KBM-7 (cell line): Measurements from ENCODE around the gene FSTL4.

Experiments used
- DNase-seq: peaks from one replicate; pipeline ENCODE4 v3.0.0-alpha.2; 2015
- in situ Hi-C: fragments of 300-500 bp; cut with MboI; formaldehyde crosslinking; loops from 2 replicates; pipeline ENCODE4 v1.14.3; 2020; ENCODE audit warnings: low sequenced_read_pairs, low pct_unique_long_range_greater_than_20kb, mixed read lengths

Gene FSTL4

DNA sequence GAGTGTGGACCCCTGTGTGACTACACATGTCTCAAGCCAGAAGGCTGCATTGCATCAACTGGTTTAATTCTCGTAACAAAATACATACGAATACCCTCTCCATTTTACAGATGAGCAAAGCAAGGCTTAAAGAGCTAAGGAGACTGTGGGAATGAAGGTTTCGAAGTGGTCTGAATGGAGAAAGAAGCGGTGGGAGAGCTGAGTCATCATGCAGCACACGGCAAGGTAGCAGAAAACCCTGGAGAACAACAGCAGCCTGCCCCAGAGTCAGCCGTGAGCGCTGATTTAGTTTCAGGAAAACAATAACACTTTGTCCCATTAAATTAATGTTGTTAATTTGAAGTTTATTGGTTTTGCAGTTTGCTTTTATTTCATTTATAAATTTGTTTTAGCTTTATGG is 336.7 kb downstream of the FSTL4 start:
- in situ Hi-C loops = loop anchor here (25.0 kb wide), 1 partner anchor 163 kb away; no protein-coding TSS in a partner anchor
- no peak for DNase-seq

DNA sequence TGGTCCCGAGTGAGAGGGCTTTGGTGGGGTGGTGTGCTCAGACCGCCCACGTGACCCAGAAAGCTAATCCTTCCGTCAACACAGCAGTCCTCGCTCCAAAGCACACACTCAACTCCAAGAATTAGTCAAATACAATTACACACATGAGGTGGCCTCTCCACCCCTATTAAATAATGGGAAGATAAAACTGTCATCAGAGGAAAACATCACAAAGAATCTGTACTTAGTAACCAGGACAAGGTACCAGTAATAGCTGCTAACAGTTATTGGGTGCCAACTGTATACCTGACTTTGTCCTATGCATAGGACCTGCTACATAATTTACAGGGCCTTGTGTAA is 337.8 kb downstream of the FSTL4 start:
- no peak for DNase-seq
- in situ Hi-C loops = no loop called here

DNA sequence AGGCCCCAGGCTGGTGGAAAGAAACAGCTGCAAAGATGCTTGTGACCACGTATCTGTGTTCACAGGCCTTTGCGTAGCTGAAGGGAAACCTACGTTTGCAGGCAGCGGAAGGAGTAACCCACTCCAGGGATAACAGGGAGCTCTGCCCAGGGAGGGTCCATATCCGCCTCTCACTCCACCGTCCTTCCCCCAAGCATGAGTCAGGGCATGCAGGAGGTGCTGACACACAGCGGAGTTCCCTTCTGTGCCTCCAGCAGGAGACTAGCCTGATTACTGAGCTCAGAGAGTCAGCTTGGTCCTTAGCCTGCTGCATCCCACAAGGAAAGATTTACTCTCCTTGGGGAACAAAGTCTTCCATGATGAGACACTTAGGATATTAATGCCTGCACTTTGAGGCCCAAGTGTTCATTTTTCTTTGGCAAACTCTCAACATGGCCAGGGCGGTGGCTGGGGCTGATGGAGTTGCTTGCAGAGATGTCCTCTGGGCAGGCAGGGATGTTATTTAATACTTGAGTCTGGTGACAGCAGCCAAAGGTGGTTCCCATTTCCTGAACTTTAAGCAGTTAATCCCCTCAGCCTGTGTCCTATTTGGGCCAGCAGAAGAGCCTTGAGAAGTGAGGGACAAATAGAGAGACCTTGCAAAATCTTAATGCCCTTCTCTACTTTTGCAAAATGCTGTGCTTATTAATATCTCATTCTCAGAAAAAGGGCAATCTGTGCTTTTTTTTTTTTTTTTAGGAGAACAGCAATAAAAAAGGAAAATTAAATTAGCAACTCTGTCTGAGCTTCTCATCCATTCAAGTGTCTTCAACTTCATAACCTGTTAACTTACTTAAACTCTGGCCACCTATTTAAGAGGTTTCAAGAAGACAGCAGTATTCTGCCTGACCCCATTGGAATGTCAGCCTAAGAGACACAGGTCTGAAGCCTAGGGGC is 338.4 kb downstream of the FSTL4 start:
- no peak for DNase-seq
- in situ Hi-C loops = no loop called here

DNA sequence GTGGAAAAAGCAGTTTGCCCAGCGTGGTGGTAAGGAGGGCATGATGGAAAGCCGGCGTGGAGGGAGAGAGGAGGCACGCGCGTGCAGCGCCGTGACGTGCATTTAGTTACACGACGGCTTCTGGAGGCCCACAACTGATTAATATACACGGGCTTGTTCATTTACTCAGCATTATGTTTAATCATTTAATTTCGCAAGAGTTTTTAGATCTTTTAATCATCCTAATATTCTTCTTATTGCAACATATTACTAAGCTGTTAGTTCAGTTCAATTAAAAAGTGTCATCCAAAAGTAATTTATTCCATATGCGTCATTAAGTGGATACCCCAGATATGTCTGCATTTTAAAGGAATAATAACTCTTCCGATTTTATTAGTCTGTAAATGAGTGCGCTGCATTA is 340.0 kb downstream of the FSTL4 start:
- no peak for DNase-seq
- in situ Hi-C loops = no loop called here

DNA sequence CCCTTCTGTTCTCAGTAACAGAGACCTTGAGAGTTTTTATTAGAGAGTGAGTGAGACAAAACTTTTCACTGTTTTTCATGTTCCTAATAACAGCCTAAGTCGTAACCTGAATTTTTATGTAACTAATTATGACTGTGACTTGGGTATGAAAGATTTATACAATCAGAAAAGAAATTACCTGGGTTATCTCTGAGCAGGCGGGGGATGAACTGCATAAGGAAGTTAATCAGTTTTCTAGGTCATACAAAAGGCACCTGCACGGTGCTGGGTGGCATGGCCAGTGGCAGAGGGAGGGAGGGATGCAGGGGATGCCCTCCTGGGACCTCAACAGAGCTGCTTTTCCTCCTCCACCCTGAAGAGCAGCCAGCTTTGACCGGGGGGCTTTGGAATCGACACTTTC is 340.7 kb downstream of the FSTL4 start:
- in situ Hi-C loops = no loop called here
- DNase-seq = no peak

DNA sequence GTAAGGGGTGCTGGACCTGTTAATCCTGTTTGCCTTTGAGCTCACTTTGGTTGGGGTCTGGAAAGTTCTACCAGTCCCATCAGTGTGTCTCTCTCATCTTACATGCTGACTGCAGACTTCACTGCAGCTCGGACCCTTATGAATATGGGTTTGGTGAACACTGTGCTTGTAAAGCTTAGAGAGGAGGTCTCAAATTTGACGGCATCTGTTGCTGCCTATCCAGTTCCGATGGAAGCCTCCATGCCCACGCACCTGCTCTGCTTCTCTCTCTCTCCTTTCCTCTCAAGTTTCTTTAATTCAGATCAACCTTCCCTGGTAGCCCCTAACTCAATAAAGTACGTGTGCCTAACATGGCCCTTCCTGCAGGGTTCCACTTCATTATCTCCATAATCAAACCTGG is 342.6 kb downstream of the FSTL4 start:
- in situ Hi-C loops = no loop called here
- no peak for DNase-seq

DNA sequence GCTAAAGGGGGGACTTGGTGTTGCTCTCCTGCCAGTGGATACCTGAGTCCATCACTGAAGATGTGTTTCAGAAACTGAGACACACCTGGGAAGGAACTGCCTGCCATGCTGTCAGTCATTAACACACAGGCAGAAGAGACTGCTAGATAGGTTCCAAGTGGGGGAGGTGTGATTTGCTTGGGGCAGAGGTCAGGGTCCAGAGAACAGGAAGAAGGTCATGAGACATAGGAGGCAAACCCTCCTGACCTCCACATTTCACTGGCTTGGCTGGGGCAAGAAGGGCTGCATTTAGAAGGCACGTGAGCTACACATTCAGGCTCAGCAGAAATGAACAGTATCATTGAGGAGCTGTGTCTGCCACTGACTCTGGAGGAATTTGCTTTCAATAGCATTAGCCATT is 344.7 kb downstream of the FSTL4 start:
- no peak for DNase-seq
- in situ Hi-C loops = no loop called here

DNA sequence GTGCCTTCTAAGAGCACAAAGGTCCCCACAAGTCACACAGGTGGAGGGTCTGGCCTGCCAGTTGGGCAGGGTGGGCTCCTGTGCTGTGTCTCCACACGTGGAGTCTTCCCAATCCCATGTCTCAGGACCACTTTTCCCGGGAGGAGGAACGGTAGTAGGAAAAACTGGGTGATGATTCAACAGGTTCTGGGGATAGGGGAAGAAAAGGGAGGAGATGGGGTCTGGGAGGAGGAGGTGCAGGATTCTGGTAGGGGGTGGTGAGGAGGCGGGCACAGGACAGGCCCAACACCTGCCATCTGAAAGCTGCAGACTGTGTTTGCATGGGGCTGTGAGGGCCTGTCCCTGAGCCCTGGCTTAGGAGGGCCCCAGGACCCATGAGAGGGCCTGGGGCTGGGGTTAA is 345.4 kb downstream of the FSTL4 start:
- in situ Hi-C loops = no loop called here
- DNase-seq = no peak

DNA sequence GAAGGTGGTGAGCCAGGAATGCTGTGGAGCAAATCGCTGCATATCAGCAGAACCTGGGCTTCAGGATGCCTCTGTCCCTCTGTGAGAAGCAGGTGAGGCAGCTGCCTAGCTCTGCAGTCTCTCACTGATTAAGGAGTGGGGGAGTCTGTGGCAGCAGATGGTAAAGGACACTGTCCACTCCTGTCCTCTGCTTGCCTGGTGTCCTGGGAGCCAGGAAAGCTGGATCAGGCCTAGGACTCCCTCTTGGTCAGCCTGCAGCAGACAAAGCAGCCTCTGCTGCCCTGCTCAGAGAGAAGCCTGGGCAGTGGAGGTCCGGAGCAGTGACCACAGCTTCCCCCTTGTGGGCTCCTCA is 345.8 kb downstream of the FSTL4 start:
- no peak for DNase-seq
- in situ Hi-C loops = no loop called here

DNA sequence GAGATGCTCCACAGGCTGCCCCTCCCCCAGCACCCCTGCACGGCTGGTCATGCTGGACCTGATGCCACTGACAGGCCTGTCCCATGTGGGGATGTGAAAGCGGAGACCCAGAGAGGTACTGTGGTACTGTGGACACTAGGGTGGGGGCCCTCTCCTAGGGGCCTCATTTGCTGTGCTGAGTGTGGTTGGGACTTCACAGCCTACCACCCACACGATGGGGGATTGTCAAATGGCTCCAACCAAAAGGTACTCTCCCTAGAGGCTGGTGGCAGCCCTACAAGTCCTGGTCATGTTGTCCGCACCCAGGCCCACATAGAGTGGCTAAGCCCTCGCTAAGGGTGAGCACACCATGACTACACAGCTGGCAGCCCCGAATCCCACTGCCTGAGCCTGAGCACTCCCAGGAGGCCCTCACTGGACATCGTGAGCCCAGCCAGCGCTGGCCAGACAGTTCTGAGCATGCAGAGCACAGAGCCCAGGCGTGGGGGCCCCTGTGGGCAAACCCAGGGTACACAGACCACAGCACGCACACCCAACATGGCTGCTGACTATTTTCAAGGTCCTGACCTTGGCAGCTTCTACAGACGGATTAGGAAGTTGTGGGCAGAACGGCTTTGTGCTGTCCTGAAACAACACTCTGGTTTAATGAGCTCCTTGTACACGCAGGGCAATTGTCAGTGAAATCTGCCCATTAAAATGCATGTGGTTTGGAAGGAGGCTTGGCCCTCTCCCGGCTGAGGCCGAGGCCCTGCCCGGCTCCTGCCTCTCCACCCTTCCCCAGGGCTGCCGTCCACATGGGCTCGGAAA is 346.4 kb downstream of the FSTL4 start:
- in situ Hi-C loops = no loop called here
- DNase-seq = no peak

DNA sequence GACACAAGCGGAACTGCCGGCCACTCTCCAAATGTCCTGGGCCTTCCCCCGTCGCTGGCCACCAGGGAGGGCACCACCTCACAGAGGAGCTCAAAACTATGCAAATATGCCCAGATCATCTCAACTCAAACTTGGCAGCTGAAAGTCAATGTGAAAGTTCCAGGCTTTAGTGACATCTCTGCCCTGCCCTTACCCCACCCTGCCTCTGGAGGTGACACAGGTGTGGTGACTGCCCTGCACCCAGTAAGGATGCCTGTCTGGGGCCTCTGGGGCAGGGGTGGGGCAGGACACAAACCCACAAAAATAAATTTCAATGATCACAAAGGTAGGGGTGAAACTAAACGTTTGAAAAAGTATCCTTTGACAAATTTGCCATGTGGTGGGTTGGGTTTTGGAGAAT is 347.1 kb downstream of the FSTL4 start:
- in situ Hi-C loops = no loop called here
- no peak for DNase-seq

DNA sequence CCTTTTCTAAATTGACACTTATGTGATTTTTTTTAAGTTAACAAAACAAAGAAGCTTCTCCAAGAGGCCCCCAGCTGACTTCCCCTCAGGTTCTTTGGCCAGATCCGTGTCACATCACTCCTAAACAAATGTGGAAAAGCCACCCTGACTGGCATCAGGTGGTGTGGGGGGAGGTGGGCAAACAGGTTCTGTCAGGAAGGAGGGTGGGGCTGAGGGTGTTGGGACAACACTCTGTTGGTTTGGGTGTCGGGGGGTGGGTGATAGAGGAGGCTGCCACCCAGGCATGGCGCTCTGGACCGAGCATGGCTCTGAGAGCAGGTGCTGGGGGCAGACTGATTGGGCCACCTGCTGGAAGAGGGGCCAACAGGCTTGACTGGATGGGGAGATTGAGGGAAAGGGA is 349.7 kb downstream of the FSTL4 start:
- in situ Hi-C loops = no loop called here
- DNase-seq = no peak

DNA sequence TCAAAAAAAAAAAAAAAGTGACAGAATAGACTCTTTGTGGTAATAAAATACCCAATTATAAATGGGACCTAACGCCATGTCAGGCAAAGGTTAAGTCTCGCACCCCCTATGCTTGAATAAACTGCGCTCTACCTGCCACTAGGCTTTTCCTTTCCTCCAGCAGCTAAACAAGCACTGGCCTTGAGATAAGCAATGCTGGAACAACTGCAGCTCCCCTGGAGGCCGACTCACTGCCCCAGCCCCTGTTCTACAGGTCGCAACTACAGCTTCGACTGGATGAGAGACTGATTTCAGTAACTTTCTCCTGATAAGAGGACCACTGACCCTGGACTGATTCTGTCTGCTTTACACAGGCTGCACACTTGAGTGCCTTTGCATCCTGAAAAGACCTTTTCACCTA is 350.3 kb downstream of the FSTL4 start:
- in situ Hi-C loops = no loop called here
- no peak for DNase-seq

DNA sequence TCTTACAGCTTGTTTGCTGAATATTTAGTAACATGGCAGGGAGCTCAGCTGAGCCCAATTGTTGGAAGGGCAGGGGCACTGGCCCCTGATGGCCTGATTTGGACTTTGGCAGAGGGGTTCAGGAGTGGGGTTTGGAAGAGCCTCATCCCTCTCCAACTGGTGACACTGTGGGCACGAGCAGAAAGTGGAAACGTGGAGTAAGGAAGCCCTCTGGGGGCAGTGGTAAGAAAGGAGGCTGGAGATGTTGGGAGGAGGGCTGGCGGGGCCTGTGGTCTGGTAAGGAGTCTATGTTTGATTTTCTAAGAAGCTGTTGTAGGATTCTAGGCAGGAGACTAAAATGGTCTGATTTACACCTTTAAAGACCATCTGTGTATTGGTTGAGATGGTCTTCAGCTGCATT is 351.6 kb downstream of the FSTL4 start:
- DNase-seq = no peak

DNA sequence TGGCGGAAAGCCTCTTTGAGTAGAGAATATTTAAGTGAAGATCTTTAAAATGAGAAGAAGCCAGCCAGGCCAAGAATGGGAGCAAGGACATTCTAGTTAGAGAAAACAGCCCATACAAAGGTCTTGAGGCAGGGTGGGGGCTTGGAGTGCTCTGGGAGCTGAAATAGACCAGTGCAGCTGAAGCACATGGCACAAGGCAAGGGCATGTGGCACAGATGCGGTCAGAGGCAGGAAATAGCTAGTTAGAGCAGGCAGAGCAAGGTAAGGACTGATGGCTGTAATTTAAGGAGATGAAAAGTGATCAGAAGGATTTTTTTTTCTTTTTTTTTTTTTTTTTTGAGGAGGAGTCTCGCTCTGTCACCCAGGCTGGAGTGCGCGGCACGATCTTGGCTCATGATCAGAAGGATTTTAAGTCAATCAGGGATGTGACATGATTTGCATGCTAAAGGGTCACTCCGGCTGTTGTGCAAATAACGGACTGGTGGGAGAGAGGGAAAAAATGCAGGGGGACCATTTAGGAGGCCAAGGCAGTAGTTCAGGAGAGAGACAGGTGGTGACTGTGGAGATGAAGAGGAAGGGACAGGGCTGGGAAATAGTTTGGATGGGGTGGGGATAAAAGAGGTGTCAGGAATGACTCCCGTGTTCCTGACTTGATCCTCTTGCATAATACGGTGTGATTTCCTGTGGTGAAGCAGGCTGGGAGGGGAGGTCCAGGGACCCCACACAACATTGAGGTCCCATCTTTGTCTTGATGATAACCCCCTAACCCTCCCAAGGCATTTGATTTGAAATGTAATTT is 352.9 kb downstream of the FSTL4 start:
- DNase-seq = peak; percentile 18
- in situ Hi-C loops = no loop called here

More for the DNA sequence above, 351.6 kb downstream of the FSTL4 start:
- in situ Hi-C loops = no loop called here

DNA sequence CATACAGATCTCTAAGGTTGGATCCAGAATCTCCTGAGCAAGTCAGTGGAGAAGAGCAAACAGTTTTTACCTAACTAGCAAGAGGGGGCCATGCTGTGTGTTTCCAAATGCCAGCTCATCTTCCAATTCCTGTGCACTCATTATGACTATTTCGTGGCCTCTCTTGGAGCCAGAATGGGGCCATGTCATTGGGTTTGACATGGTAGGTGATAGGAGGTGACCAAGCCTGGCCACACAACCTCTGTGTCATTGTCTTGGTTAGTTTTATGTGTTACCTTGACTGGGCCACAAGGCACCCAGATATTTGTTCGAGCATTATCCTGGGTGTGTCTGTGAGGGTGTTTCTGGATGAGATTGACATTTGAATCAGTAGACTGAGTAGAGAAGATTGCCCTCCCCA is 354.4 kb downstream of the FSTL4 start:
- no peak for DNase-seq

DNA sequence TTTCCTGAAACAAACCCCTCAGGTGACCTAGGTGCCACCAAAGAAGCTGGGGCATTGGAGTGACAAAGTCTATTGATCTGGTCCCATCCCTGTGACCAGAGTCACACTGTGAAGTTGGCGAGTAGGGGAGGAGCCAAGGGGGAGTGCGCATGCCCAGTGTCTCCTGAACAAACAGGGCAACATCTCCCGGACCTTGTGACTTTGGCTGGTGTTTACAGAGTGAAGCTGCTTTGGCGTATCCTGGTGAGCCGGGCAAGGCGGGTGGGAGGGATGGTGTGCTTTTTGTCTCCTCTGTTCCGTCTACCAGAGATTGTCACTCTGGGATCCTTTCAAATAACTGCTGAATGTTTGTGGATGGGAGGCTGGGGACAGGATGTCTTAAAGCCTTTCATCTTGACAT is 356.1 kb downstream of the FSTL4 start:
- in situ Hi-C loops = no loop called here
- no peak for DNase-seq

More for the DNA sequence above, 354.4 kb downstream of the FSTL4 start:
- in situ Hi-C loops = no loop called here

DNA sequence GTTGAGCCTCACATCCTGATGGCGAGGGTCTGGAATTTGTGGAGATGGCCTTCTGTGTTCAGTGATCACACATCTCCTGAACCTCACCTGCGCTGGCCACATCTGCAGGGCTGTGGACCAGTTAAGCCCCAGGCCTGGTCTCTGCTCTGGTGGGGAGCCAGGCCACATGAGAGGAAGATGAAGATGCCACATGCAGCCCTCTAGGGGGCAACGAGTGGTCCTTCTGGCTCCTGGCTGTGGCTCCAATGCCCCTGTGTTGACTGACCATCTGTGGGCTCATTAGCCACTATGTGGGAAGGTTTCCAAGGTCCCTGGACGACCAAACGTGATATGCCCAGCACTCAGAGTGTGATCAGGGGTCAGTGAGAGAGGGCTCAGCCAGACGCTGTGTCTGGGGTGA is 357.5 kb downstream of the FSTL4 start:
- in situ Hi-C loops = no loop called here
- DNase-seq = no peak

DNA sequence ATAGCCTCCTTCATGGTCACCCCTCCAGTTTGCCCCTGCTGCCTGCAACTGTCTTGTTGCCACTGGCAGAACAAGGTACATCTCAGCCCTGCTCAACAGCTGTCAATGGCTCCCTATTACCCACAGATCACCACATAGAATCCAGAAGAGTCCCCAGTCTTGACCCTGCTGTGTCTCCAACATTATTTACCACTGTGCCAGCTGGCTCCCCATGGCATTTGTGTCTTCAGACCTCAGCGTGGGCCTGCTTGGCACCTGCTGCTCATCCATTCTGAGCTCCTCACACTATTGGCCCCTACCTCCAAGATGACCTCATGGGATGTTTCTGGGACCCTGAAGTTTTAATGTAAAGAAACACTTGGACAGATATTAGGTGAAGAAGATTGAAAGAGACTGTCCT is 358.7 kb downstream of the FSTL4 start:
- no peak for DNase-seq
- in situ Hi-C loops = no loop called here

DNA sequence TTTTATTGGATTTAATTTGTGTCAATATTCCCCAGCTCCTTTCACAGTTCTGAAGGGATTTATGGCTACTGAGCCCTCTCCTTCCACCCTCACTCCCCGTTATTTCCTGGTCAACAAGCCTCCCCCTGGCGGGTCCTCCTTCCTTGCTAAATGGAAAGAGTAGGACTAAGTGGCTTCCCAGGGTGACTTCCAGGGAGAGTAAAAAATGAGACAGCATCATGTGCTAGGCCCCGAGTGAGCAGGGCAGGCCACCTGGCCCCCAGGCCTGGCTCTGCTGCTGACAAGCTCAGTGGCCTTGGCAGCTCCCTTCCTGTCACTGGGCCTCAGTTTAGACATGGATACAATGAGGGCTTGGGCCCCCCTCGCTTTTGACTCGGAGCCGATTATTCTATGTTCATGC is 359.3 kb downstream of the FSTL4 start:
- in situ Hi-C loops = no loop called here

More for the DNA sequence above, 359.3 kb downstream of the FSTL4 start:
- DNase-seq = no peak
